HEK293 (cell line): ENCODE results near the gene ABR.

Experiments used
- GFI1B ChIP-seq: fragments of 450-650 bp; formaldehyde crosslinking; IDR thresholded peaks from 2 replicates; pipeline ENCODE4 v1.5.1; 2016; ENCODE audit warnings: missing biosample characterization, missing genetic modification characterization
- KLF17 ChIP-seq: fragments of 450-650 bp; formaldehyde crosslinking; IDR thresholded peaks from 2 replicates; pipeline ENCODE4 v1.5.1; 2016; ENCODE audit warnings: missing biosample characterization, missing genetic modification characterization
- ZFHX2 ChIP-seq: fragments of 450-650 bp; formaldehyde crosslinking; conservative IDR thresholded peaks from 2 replicates; pipeline ENCODE4 v1.5.1; 2016; ENCODE audit warnings: missing biosample characterization, missing genetic modification characterization
- ZNF138 ChIP-seq: fragments of 450-650 bp; formaldehyde crosslinking; IDR thresholded peaks from 2 replicates; pipeline ENCODE4 v1.5.1; 2016; ENCODE audit warnings: missing biosample characterization, missing genetic modification characterization, borderline replicate concordance
- ZNF274 ChIP-seq, 2 experiments: fragments of 200-500 bp in 1 of 2; fragments of 450-650 bp in 1 of 2; sonication (Bioruptor generic) in 1 of 2; formaldehyde crosslinking in 1 of 2; IDR thresholded peaks; 2 replicates each; pipeline versions ENCODE4 v1.5.1 to v1.6.1; 2014 to 2016; ENCODE audit warnings: borderline replicate concordance in 1 of 2, inconsistent platforms in 1 of 2, low read length in 1 of 2, missing biosample characterization in 1 of 2, missing genetic modification characterization in 1 of 2
- ZNF658 ChIP-seq: fragments of 450-650 bp; formaldehyde crosslinking; IDR thresholded peaks from 2 replicates; pipeline ENCODE4; 2016; ENCODE audit warnings: missing biosample characterization, missing genetic modification characterization
- ZNF830 ChIP-seq: fragments of 450-650 bp; IDR thresholded peaks from 2 replicates; pipeline ENCODE4 v1.5.0; 2018; ENCODE audit warnings: missing biosample characterization, missing genetic modification characterization, low read depth, mild to moderate bottlenecking, moderate library complexity
- ZNF843 ChIP-seq: fragments of 450-650 bp; formaldehyde crosslinking; IDR thresholded peaks from 2 replicates; pipeline ENCODE4 v1.5.1; 2016; ENCODE audit warnings: missing biosample characterization, missing genetic modification characterization
- ZSCAN23 ChIP-seq: fragments of 450-650 bp; formaldehyde crosslinking; IDR thresholded peaks from 2 replicates; pipeline ENCODE4 v1.5.1; 2016; ENCODE audit warnings: missing biosample characterization, missing genetic modification characterization
- TF ChIP-seq, protein P1 (sequence below): fragments of 450-650 bp; formaldehyde crosslinking; IDR thresholded peaks from 2 replicates; pipeline ENCODE4 v1.5.1; 2016; ENCODE audit warnings: missing biosample characterization, missing genetic modification characterization
- TF ChIP-seq, protein P2 (sequence below): fragments of 450-650 bp; formaldehyde crosslinking; IDR thresholded peaks from 2 replicates; pipeline ENCODE4 v1.5.1; 2016; ENCODE audit warnings: missing biosample characterization, missing genetic modification characterization, low read depth

GRCh38 chr17:1034652-1035210, 145.1 kb downstream of the ABR start:
- TF ChIP-seq ZNF274 (IDR thresholded peaks at IDR 0.05; ENCODE audit: low read length) (no peak), ZNF274 (tag by site-specific recombination; IDR thresholded peaks at IDR 0.05; ENCODE audit: borderline replicate concordance) (no peak), ZNF830 (tag by site-specific recombination) (no peak), GFI1B (no peak), ZNF138 (no peak), KLF17 (tag by site-specific recombination) (no peak), ZNF843 (no peak), ZFHX2 (tag by site-specific recombination) (no peak), ZSCAN23 (tag by site-specific recombination) (no peak), ZNF658 (tag by site-specific recombination) (no peak)
- TF ChIP-seq, protein P1, sequence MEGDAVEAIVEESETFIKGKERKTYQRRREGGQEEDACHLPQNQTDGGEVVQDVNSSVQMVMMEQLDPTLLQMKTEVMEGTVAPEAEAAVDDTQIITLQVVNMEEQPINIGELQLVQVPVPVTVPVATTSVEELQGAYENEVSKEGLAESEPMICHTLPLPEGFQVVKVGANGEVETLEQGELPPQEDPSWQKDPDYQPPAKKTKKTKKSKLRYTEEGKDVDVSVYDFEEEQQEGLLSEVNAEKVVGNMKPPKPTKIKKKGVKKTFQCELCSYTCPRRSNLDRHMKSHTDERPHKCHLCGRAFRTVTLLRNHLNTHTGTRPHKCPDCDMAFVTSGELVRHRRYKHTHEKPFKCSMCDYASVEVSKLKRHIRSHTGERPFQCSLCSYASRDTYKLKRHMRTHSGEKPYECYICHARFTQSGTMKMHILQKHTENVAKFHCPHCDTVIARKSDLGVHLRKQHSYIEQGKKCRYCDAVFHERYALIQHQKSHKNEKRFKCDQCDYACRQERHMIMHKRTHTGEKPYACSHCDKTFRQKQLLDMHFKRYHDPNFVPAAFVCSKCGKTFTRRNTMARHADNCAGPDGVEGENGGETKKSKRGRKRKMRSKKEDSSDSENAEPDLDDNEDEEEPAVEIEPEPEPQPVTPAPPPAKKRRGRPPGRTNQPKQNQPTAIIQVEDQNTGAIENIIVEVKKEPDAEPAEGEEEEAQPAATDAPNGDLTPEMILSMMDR (tag by site-specific recombination), result no peak
- TF ChIP-seq, protein P2, sequence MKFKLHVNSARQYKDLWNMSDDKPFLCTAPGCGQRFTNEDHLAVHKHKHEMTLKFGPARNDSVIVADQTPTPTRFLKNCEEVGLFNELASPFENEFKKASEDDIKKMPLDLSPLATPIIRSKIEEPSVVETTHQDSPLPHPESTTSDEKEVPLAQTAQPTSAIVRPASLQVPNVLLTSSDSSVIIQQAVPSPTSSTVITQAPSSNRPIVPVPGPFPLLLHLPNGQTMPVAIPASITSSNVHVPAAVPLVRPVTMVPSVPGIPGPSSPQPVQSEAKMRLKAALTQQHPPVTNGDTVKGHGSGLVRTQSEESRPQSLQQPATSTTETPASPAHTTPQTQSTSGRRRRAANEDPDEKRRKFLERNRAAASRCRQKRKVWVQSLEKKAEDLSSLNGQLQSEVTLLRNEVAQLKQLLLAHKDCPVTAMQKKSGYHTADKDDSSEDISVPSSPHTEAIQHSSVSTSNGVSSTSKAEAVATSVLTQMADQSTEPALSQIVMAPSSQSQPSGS (tag by site-specific recombination), result no peak
